IPS DF 4.7 (cell line): ENCODE data around the gene SEZ6.
A peak's percentile ranks its signal among the peaks of the same experiment; 100 is the strongest.

Experiments
- DNase-seq: peaks from one replicate; pipeline ENCODE4 v3.0.0-alpha.2; 2013; ENCODE audit warnings: low spot score; ENCODE audit errors: extremely low read depth

The SEZ6 gene

GRCh38 chr17:28957277-28957991 lies 48.4 kb downstream of the SEZ6 start:
- DNase-seq: no peak

- DNase-seq: no peak
Measured at GRCh38 chr17:28956861-28957260, 49.0 kb downstream of the SEZ6 start.

DNA sequence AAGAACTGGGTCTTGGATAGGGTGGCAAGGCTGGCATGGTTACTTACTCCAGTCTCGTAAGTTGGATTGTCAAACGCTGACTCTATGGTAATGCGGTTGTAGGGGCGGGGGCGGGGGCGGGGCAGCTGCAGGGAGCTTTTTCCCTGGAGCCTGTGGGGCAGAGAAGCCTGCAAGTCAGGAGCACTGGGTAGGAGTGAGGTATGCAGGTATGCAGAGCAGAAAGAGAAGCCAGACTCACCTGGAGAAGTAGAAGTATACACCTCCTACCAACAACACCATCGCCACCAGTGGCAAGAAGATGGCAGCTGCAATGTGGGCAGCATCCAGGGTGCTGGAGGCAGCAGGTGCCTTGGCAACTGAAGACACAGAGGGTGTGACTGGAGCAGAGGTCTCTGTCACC lies 49.7 kb downstream of the SEZ6 start:
- DNase-seq: no peak

DNA sequence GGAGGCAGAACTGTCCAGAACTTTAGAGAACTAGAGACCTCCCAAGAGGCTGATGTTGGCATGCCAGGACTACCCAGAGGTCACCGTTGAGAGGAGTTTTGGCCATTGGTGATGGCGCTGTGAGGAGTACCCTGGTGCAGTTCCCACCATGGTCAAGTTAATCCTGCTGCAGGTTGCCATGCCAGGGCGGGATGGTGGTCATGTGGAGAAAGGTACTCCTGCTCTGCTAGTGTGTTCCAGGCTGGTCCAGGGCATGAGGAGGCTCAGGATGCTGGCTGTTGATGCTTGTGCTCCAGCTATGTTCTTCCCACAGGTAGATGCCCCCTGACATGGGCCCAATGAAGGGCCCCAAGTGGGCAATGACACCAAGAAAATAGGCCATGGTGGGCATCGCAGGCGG lies 50.4 kb downstream of the SEZ6 start:
- no peak for DNase-seq

- DNase-seq: no peak
Measured at GRCh38 chr17:28954886-28955285, 50.9 kb downstream of the SEZ6 start.

- peak; percentile 86 for DNase-seq
Measured at GRCh38 chr17:28953444-28954118, 52.3 kb downstream of the SEZ6 start.

DNA sequence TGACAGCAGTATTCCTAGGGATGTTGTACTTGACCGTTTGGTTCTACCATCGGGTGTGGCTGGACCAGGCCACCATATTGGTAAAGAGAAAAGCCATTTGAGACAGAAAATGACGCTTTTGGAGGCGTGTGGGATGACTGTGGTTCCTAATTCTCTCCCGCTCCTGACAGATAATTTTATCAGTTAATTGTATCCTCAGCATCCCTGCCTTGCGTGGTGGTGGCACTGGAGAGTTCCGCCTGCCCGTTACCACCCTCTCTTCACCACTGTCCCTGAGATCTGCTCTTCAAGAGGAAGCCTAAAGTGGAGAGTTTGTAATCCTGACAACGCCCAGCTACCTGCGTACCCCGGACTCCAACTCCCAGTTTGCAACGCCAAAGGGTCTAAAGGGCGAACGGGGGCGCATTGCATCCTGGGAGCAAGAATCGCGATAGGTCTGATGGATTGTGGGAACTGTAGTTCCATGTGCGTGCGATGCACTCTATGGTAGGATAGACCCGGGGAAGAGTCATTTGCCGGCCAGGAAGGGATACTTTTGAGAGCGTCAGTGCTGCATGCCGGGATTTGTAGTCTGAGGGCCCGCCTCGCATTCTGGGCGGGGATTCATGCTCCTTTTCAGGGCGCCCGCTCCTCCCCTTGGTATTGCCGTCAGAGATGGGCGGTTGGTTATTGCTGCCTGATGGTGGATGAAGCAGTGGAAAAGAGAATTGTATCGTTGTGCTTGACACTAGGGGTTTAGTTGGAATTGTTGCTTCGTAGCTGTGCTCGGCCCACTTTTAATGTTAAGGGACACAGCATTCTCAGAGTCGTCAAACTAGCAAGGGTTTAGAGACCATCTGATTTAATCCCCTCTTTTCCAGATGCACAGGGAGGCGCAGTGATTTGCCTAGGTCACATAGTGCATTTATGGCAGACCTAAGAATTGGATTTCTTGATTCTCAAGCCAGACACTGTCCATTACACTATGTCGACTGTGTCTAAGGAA lies 53.5 kb downstream of the SEZ6 start:
- peak; percentile 97 for DNase-seq

DNA sequence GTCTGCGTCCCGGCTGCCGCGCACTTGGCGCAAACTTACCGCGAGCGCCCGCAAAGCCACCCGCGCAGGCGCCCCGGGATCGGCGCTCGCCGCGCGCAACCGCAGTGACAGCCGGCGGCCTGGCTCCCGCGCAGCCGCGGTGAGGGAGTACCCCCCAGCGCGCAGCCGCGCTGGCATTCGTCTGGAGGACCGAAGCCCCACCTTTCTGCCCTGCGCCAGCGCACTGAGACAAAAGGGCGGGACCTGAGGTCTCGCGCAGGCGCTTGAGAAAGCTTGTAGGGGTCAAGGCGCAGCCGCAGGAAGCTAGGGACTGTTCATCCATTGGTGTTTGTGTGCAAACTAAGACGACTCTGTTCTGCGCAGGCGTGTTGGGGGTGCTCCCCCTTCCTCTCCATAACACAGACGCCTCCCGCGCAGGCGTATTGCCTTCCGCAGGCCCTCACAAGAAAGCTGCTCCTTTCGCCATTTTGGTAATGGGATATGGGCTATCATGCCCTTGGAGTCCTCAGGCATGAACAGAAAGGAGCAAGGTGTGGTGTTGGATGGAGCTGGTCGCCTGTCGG lies 54.3 kb downstream of the SEZ6 start, which contains the start of gene PHF12:
Gene PHF12 (minus strand): TSS at position 91 of the 563 bp plus-strand sequence. CDS start 558 bp downstream, outside the sequence.
- peak; percentile 98 for DNase-seq

GRCh38 chr17:28950752-28951427 lies 54.9 kb downstream of the SEZ6 start:
- DNase-seq: no peak

- DNase-seq: no peak
Measured at GRCh38 chr17:28950017-28950751, 55.6 kb downstream of the SEZ6 start.

DNA sequence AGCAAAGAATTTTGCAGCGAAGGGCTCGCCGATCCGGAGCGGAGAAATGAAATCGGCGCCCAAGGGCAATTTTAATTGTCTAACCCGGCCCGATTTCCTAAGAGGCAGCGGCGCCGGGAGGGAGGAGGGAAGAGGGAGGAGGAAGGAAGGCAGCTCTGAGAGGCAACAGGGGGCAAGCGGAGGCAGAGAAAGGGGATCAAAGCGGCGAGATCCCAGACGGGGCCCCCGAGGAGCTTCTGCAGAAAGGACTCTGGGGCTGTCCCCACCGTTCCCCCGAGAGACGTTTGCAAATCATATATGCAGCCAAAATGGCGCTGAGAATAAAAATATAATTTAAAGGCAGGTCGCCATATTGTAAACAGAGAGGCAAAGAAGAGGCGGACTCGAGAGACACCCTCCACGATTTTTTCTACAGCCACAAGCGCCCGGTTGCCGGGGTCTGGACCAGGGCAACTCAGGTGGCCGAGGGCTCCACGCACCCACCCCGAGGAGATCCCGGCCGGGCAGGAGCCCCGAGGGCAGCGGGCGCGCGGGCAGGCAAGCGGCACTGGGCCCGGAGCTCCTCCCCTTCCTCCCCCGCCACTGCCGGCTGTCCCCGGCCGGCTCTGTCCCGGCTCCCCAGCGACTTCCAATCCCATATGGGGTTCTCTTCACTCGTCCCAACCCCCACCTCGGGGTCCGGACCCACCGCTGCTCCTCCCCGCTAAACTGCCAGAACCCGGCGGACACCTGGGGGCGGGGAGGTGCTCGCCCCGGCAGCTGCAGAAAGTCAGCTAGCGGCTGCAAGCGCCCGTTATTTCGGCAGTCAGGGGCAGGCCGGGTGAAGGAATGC lies 56.4 kb downstream of the SEZ6 start:
- no peak for DNase-seq

DNA sequence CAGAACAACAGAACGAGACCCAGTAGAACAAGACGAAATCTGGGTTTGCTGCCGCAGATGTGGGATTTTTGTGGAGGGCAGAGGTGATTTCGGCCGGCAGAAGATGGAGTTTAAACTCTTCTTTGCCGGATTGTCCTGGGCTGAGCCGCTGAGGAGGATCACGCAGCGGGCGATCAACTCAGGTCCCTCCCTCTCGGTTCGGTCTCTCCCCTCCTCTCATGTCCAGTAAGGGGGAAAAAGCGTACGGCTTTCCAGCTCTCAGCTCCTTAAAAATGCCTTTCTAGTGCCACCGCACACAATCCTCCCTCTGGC lies 57.0 kb downstream of the SEZ6 start:
- DNase-seq: no peak

- DNase-seq: no peak
Measured at GRCh38 chr17:28948342-28948741, 57.5 kb downstream of the SEZ6 start.

- DNase-seq: no peak
Measured at GRCh38 chr17:28947639-28948038, 58.2 kb downstream of the SEZ6 start.

GRCh38 chr17:28946239-28946638 lies 59.6 kb downstream of the SEZ6 start:
- no peak for DNase-seq

DNA sequence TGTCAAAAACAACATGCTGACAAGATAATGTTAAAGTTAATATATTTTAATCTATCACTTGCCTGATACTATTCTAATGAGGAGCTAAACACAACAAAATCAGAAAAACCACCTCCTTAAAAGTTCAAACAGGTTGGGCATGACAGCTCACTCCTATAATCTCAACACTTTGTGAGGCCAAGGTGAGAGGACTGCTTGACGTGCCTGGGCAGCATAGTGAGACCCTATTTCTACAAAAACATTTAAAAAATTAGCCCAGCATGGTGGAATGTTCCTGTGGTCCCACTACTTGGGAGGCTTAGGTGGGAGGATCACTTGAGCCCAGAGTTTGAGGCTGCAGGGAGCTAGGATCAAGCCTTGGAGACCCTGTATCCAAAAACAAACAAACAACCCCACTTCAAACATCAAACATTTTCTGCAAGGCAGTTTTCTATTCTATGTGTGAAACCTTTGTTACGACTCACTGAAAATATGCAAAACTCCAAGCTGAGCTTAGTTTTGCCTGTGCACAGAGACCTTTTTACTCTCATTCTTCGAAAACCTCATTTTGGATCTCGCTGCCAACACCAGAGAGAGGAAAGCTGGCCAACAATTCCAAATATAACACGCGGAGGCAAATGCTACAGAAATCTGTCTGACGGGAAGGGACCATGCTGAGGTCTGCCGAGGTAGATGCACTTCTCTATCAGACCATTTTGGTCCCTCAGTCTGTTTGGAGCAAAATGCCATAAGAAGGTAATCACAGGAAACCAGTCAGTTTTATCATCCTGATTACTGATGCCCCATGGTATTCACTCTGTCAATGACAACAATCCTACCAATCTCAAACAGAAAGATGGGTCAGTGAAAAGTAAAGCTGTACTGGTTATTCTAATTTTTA lies 60.7 kb downstream of the SEZ6 start:
- DNase-seq: no peak

DNA sequence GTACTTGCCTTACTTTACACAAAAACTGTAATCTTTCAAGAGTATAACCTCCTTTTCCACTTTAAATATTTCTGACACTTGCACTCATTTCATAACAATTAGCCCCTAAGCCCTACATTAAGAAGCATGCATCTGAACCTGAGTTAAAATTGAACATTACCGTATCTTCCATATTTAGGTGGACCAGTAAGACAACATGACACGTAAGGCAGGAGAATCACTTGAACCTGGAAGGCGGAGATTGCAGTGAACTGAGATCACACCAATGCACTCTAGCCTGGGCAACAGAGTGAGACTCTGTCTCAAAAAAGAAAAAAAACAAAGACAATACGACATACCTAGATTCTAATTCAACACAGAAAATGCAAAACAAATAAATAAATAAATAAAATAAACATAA lies 61.5 kb downstream of the SEZ6 start:
- no peak for DNase-seq

DNA sequence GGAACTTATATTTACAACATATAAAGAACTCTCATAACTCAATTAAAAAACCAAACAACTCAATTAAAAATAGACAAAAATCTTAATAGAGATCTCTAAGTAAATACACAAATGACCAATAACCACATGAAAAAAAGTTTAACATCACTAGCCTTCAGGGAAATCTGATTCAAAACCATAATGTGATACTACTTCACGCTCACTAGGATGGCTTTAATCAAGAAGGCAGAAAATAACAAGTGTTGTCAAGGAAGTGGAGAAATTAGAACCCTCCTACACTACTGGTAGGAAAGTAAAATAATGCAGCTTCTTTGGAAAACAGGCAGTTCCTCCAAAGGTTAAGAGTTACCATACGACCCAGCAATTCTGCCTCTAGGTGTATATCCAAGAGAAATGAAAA lies 62.9 kb downstream of the SEZ6 start:
- no peak for DNase-seq

DNA sequence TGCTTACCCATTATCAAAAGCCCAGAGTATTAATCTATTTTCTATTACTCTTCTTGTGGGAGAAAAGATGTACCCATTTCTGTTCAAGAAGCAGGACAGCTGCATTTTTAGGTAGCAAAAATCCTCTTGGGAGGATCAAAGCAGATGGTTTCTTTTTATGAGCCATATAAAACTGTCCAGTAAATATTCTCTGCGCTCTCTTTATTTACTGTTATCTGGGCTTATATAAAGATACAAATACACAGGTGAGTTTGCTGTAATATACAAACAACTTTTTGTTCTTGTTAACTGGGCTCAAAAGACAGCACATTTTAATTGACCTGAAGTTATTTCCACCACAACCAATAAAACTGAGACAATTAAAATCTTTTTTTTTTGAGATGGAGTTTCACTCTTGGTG lies 64.6 kb downstream of the SEZ6 start:
- DNase-seq: no peak
